Mammary epithelial cell (primary cell): ENCODE measurements around the gene APLP1.

ENCODE experiments used
- CTCF ChIP-seq, 2 donors: IDR thresholded peaks in 1 of 2; conservative IDR thresholded peaks in 1 of 2; 2 replicates each; pipeline ENCODE4 v1.5.1; 2011 to 2012; ENCODE audit warnings: inconsistent platforms in 2 of 2, low read length in 2 of 2, mild to moderate bottlenecking in 2 of 2, control low read depth in 1 of 2, low read depth in 1 of 2; ENCODE audit not compliant: insufficient read depth in 1 of 2; ENCODE audit errors: extremely low read depth in 1 of 2
- EZH2 ChIP-seq: IDR thresholded peaks from 2 replicates; pipeline ENCODE4 v1.6.1; 2012; ENCODE audit warnings: low read length, inconsistent platforms, borderline replicate concordance

- no peak for TF ChIP-seq CTCF (conservative IDR thresholded peaks at IDR 0.05 in 1 of 2, IDR thresholded peaks at IDR 0.05 in 1 of 2; ENCODE audit: extremely low read depth in 1 of 2, insufficient read depth in 1 of 2, low read depth in 1 of 2, low read length in 2 of 2)
- TF ChIP-seq EZH2 = no peak
Measured at GRCh38 chr19:35909684-35910035, 41.3 kb downstream of the APLP1 start.
